Dedifferentiated amniotic fluid mesenchymal stem cell (primary cell): ENCODE data around the gene GIPC2.
A peak's percentile ranks its signal among the peaks of the same experiment; 100 is the strongest.
"Not testable (repeated sequence)": the region's sequence is repeated elsewhere in the genome, so short reads cannot be mapped to it uniquely, and the experiment has no call there.

ENCODE experiments used
- DNase-seq: peaks from one replicate; pipeline ENCODE4 v3.0.0-alpha.2; 2016; ENCODE audit errors: extremely low spot score

Gene GIPC2

GRCh38 chr1:78036450-78036849 is 9.3 kb upstream of the GIPC2 start:
- no peak for DNase-seq

DNA sequence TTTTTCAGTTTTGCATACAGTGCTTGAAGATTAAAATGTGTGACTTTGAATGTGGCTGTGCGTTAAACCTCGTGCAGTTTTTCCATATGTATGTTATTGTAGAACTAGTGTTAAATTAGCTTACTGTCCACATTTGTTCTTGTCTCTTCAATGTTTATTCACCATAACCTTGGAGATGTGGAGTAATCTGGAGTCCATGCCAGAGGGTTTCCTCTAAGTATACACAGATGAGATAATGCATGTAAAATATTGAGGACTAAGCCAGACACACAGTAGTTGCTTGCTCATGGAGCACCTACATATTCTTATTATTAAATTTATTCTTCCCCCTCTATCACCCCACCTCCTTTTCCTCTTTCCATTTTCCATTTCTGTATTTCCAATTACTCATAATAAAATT is 7.7 kb upstream of the GIPC2 start:
- DNase-seq: no peak

GRCh38 chr1:78038491-78038939 is 7.3 kb upstream of the GIPC2 start:
- no peak for DNase-seq

GRCh38 chr1:78040484-78041089 is 5.2 kb upstream of the GIPC2 start:
- no peak for DNase-seq

- DNase-seq: no peak
Observed at GRCh38 chr1:78043436-78043835, 2.3 kb upstream of the GIPC2 start.

- DNase-seq: no peak
Observed at GRCh38 chr1:78044796-78045562, 787 bp upstream of the GIPC2 start.

GRCh38 chr1:78045563-78045925 is 222 bp upstream of the GIPC2 start:
- no peak for DNase-seq

DNA sequence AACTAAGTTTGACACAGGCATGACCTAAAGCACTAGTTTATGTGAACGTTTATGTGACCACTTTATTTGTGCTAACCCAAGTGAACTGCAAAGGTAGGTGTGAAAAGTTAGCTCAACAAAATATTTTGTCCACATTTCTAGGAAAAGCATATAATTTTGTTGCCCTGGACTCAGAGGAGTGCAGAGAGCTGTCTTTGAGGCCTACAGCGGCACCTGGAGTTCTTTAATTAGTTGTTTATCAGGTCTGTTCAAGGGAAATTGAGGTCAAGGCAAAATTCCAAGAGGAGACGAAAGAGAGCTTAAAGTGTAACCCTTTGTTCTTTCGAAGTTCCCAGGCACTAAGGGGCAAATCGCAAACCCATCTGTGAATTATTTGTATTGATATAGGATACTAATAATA is 1.3 kb downstream of the GIPC2 start:
- DNase-seq: no peak

DNA sequence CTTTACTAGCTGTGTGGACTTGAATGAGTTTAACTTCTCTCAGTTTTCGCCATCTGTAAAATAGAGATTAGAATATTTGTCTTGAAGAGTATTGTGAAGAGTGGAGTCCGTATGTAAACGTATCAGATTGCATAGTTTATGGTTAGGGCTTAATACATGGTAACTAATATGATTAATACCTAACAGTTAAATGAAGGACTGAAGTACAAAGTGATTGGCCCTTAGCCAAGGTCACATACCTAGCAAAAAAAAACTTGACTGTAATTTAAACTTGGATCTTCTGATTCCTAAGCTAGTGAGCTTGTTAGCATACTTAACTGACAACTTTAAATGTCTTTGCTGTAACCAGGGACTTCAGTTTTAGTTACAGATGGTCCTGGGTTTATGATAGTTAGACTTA is 1.9 kb downstream of the GIPC2 start:
- no peak for DNase-seq

DNA sequence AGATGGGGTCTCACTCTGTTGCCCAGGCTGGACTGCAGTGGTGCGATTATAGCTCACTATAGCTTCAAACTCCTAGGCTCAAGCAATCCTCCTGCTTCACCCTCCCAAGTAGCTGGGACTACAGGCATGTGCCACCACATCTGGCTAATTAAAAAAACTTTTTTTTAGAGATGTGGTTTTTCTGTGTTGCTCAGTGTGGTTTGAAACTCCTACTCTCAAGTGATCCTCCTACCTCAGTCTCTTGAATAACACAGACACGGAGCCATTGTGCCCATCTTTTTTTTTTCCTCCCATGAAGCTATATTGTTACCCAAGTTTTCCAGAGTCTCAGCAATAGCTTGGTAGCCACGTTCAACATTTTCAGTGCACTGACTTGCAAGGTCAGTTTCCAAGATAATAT is 2.7 kb downstream of the GIPC2 start:
- no peak for DNase-seq

GRCh38 chr1:78049396-78049795 is 3.6 kb downstream of the GIPC2 start:
- DNase-seq: no peak

GRCh38 chr1:78051005-78051404 is 5.2 kb downstream of the GIPC2 start:
- DNase-seq: no peak

- no peak for DNase-seq
Observed at GRCh38 chr1:78052685-78053405, 7.1 kb downstream of the GIPC2 start.

- DNase-seq: no peak
Observed at GRCh38 chr1:78053498-78053897, 7.7 kb downstream of the GIPC2 start.

DNA sequence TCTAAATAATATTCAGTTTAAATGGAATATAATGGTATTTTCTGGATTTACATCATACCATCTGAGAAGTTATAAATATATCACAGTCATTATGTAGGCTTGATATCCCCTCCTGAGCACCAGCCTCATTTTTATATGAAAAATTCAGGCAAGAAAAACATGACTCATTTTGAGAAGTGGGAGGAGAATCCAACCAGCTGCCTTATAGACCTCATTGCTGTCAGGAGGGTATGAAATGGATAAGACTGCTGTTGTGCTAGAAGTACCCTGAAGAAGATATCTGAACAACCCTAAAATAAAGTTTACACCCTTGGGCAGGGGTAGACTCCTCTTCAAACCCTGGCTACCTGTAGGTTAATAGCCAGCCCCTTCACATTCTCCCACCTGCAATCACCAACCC is 8.8 kb downstream of the GIPC2 start:
- no peak for DNase-seq

DNA sequence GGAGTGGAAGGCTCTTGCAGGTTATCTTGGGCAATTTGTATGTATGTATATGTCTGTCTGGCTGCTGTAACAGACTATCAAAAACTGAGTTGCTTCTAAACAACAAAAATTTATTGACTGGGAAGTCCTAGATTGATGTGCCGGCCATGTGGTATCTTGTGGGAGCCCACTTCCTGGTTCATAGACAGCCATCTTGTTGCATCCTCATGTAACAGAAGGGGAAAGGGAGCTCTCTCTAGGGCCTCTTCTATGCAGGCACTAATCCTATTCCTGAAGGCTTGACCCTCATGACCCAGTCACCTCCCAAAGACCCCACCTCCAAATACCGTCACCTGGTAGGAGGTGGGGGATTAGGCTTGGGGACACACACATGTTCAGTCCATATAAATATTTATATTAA is 9.2 kb downstream of the GIPC2 start:
- no peak for DNase-seq

GRCh38 chr1:78055565-78056132 is 9.9 kb downstream of the GIPC2 start:
- no peak for DNase-seq

- no peak for DNase-seq
Observed at GRCh38 chr1:78058670-78059069, 12.9 kb downstream of the GIPC2 start.

DNA sequence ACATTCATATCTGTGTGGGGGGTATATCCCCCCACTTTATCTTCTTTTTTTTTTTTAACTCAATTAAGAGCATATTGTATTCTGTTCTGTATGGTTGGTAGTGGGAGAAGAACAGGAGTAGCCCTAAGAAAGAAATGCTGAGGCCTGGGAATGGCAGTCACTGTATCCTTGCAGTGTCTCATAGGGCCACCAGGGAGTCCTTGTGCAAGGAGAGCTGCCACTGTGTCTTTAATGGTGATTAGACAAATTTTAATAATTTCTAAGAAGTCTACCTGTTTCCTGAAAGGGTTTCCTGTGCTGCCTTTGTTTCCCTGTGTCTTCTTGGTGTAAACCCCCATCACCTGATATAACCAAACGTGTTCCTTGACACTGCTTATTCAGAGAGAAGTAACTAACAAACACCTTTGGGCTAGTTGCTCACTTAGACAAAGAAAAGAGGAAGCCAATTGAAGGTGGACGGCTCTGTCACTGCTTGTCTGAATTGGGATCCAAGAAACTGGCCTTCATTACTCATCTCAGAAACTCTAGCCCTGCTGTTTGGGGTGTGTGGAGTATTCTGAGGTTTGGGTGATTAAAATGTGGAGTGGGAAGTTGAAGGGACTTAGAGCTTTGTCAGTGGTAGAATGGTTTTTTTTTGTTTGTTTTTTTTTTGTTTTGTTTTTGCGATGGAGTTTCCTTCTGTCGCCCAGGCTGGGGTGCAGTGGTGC is 15.2 kb downstream of the GIPC2 start:
- no peak for DNase-seq

GRCh38 chr1:78061825-78062523 is 16.2 kb downstream of the GIPC2 start:
- peak; percentile 88 for DNase-seq

DNA sequence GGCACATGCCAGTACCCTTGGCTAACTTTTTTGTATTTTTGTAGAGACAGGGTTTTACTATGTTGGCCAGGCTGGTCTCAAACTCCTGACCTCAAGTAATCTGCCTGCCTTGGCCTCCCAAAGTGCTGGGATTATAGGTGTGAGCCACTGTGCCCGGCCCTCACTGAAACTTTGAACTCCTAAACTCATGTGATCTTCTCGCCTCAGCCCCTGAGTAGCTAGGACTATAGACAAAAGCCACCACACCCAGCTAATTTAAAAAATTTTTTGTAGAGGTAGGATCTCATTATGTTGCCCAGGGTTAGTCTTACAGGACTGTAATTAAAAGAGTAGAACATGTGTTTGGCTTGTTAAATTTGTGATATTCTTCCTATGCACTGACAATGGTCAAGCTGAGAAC is 19.1 kb downstream of the GIPC2 start:
- DNase-seq: not testable (repeated sequence)
